Activated CD4-positive, alpha-beta T cell treated with anti-CD3 and anti-CD28 coated beads, Interleukin-2, amount 10 ng/mL, durations not matched to agents 24 days and 14 days (primary cell): ENCODE measurements around the gene TNPO1. TPM values are rescaled to one million over a fixed set of nuclear protein-coding genes. Genes with fewer than 3 reads are reported as not detected.

Experiments used
- total RNA-seq: library from RNA; stranded (reverse); gene quantifications from 2 replicates; pipeline ENCODE4 v1.2.3, GENCODE V29; 2022

The TNPO1 gene
- total RNA-seq, 1 donor from 2014 or later, result 138 TPM

Other genes with a start within 250 kb of the TNPO1 start
- 0.33 and 1.5 TPM in 2 replicates for gene FCHO2, start 139.4 kb downstream of the TNPO1 start, total RNA-seq